WI38 (cell line): Measurements from ENCODE around the gene RHBDD1.
A peak's percentile ranks its signal among the peaks of the same experiment; 100 is the strongest.

Experiments used
- H3K4me3 ChIP-seq: 2 replicates; pipeline ENCODE4 v1.5.1; 2011; ENCODE audit warnings: low read depth, mild to moderate bottlenecking, control low read depth, low read length
- TF ChIP-seq, protein P1 (sequence below): IDR thresholded peaks from 2 replicates; pipeline ENCODE4 v1.5.1; 2012; ENCODE audit warnings: low read depth, mild to moderate bottlenecking, control low read depth, low read length

RHBDD1 gene

GRCh38 chr2:226792155-226792881 is 43.5 kb upstream of the RHBDD1 start:
- TF ChIP-seq, protein P1, sequence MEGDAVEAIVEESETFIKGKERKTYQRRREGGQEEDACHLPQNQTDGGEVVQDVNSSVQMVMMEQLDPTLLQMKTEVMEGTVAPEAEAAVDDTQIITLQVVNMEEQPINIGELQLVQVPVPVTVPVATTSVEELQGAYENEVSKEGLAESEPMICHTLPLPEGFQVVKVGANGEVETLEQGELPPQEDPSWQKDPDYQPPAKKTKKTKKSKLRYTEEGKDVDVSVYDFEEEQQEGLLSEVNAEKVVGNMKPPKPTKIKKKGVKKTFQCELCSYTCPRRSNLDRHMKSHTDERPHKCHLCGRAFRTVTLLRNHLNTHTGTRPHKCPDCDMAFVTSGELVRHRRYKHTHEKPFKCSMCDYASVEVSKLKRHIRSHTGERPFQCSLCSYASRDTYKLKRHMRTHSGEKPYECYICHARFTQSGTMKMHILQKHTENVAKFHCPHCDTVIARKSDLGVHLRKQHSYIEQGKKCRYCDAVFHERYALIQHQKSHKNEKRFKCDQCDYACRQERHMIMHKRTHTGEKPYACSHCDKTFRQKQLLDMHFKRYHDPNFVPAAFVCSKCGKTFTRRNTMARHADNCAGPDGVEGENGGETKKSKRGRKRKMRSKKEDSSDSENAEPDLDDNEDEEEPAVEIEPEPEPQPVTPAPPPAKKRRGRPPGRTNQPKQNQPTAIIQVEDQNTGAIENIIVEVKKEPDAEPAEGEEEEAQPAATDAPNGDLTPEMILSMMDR: no peak
- H3K4me3 ChIP-seq: peak overlapping the region; percentile 73

DNA sequence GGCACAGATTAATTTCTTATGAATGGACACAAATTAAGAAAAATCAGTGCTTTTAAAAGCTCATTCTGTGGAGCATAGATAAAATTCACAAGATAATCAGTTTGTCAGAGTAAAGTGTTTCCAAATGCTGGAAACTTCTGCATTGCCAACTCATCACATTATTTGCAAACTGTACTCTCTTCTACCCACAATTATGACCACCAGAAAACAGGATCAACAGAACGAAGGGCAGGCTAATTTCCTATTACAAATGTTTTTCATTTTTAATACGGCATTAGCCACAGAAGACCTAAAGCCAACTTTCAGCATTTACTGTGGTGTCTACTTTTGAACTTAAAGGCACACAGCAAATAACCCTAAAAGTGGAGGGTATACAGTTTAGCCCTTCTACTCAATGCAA is 42.2 kb upstream of the RHBDD1 start:
- peak overlapping the region; percentile 73 for H3K4me3 ChIP-seq
- TF ChIP-seq, protein P1: no peak

DNA sequence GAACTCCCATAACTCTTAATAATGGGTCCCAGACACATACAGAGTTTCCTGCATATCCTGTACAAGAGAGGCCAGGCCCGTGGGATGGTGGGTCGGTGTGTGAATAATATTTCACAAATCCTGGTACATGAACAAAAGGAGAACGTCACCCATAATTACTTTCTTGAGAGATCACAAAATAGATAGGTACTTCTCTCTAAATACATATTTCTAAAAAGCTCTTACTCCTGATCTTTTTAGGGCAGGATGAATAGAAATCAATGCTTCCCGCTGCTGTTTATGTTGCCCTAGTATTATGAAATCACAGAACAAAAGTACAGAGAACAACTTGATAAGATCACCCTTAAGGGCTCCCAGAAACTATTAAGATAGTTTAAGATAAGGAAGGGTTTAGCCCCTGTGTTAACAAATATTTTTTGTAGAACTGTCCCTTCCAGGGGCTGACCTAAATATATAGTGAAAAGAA is 41.6 kb upstream of the RHBDD1 start:
- TF ChIP-seq, protein P1: no peak

DNA sequence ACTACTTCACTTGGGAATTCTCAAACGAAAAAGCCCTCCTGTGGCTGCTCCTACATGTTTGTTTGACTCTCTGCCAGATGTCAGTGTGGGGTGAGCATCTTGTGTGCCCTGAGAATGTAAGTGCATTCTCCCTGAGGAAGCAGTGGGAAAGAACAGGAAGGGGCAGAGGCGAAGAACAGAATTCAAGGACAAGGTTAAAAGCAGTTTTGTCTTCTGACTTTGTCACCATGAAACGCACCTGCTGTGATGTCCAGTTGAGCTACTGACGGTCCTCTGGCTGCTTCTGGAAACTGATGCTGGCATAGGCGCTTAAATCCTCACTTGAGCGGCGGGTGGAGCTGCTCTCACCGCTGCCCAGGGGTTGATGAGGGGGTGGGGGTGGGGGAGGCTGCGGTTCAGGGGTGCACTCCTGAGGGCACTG is 41.1 kb upstream of the RHBDD1 start:
- peak overlapping the region; percentile 73 for H3K4me3 ChIP-seq
- TF ChIP-seq, protein P1: no peak

More for the DNA sequence above, 41.6 kb upstream of the RHBDD1 start:
- H3K4me3 ChIP-seq: peak overlapping the region; percentile 73

DNA sequence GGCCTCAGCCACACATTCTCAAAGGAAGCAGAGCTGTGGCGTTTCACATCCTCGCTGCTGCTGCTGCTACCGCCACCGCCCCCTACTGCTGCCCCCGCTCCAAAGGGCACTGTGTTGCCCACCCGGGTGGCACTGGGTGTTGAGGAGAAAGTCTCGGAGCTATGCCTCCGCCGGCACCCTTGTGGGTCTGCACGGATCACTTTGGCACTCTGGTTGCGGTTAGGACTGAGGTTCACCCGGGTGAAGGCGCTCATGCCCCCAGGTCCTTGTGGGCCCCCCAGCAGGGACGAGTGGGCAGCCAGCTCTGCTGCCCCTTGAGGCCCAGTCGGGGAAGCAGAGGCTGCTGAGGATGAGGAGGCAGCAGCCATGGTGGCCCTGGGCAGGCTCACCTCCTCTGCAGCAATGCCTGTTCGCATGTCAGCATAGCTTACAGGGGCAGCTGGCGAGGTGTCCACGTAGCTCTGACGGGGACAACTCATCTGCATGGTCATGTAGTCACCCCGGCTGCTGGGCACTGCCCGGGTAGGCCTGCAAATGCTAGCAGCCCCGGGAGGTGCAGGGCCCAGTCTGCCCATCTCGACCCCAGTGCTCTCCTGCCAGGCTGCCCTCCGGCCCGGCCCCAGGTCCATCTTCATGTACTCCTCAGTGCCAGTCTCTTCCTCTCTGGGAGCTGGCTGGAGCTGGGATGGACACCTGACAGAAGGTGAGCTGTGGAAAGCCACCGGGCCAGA is 40.4 kb upstream of the RHBDD1 start:
- peak overlapping the region; percentile 73 for H3K4me3 ChIP-seq
- TF ChIP-seq, protein P1: peak; percentile 10; the same call in 1 of the 2 replicates

GRCh38 chr2:226796012-226796839 is 39.6 kb upstream of the RHBDD1 start:
- TF ChIP-seq, protein P1: no peak
- peak overlapping the region; percentile 73 for H3K4me3 ChIP-seq
